GM20000 (cell line): Measurements from ENCODE around the gene IL12B.
"Not testable (repeated sequence)": the region's sequence is repeated elsewhere in the genome, so short reads cannot be mapped to it uniquely, and the experiment has no call there.

Source experiments
- DNase-seq: peaks from one replicate; pipeline ENCODE4 v3.0.0; 2012; ENCODE audit warnings: low spot score
- CTCF ChIP-seq: IDR thresholded peaks from 2 replicates; pipeline ENCODE4 v1.5.1; 2012; ENCODE audit warnings: mild to moderate bottlenecking, control low read depth; ENCODE audit errors: extremely low read depth, missing control alignments

Gene IL12B

GRCh38 chr5:159303286-159303685 lies 27.0 kb downstream of the IL12B start:
- no peak for TF ChIP-seq CTCF

GRCh38 chr5:159301929-159302860 lies 28.1 kb downstream of the IL12B start:
- DNase-seq = not testable (repeated sequence)

More at GRCh38 chr5:159303286-159303685, 27.0 kb downstream of the IL12B start:
- no peak for DNase-seq

- no peak for DNase-seq
- no peak for TF ChIP-seq CTCF
Measured at GRCh38 chr5:159301466-159301865, 28.8 kb downstream of the IL12B start.

- DNase-seq = not testable (repeated sequence)
Measured at GRCh38 chr5:159297300-159297699, 33.0 kb downstream of the IL12B start.

GRCh38 chr5:159294921-159295320 lies 35.4 kb downstream of the IL12B start:
- no peak for TF ChIP-seq CTCF
- DNase-seq = no peak

GRCh38 chr5:159290741-159291140 lies 39.5 kb downstream of the IL12B start:
- TF ChIP-seq CTCF = no peak
- no peak for DNase-seq

- TF ChIP-seq CTCF = no peak
- DNase-seq = no peak
Measured at GRCh38 chr5:159286420-159287035, 43.8 kb downstream of the IL12B start.

- DNase-seq = no peak
- no peak for TF ChIP-seq CTCF
Measured at GRCh38 chr5:159274676-159275075, 55.6 kb downstream of the IL12B start.
